HG02610 (cell line): ENCODE results near the gene TMA16.
"Not testable (repeated sequence)": the region's sequence is repeated elsewhere in the genome, so short reads cannot be mapped to it uniquely, and the experiment has no call there.

Experiments
- ATAC-seq: cut with Tn5 transposase; IDR thresholded peaks from one replicate; pipeline ENCODE4 v1.9.1; 2021; ENCODE audit warnings: mild to moderate bottlenecking, moderate library complexity; ENCODE audit not compliant: unreplicated experiment

The TMA16 gene

GRCh38 chr4:163494360-163495241 lies at the start of gene TMA16:
TSS of gene TMA16 (plus strand) at chr4:163494690. CDS start at chr4:163494802, 112 bp downstream.
- peak; percentile 88 for ATAC-seq

- not testable (repeated sequence) for ATAC-seq
Measured at GRCh38 chr4:163447023-163447422, 47.5 kb upstream of the TMA16 start.

GRCh38 chr4:163447481-163447880 lies 47.0 kb upstream of the TMA16 start:
- no peak for ATAC-seq

- no peak for ATAC-seq
Measured at GRCh38 chr4:163448540-163449203, 45.8 kb upstream of the TMA16 start.

- no peak for ATAC-seq
Measured at GRCh38 chr4:163462556-163462955, 31.9 kb upstream of the TMA16 start.

GRCh38 chr4:163467082-163467770 lies 27.3 kb upstream of the TMA16 start:
- ATAC-seq: no peak

GRCh38 chr4:163470391-163470790 lies 24.1 kb upstream of the TMA16 start:
- no peak for ATAC-seq

GRCh38 chr4:163473130-163473529 lies 21.4 kb upstream of the TMA16 start:
- no peak for ATAC-seq

- ATAC-seq: no peak
Measured at GRCh38 chr4:163473576-163473975, 20.9 kb upstream of the TMA16 start, which contains the start of gene TKTL2. TSS of gene TKTL2 (minus strand) at chr4:163473754. CDS start at chr4:163473734, 20 bp downstream.

GRCh38 chr4:163474027-163474426 lies 20.5 kb upstream of the TMA16 start:
- peak; percentile 59 for ATAC-seq

- ATAC-seq: no peak
Measured at GRCh38 chr4:163476761-163477438, 17.6 kb upstream of the TMA16 start.

GRCh38 chr4:163482190-163482589 lies 12.3 kb upstream of the TMA16 start:
- ATAC-seq: peak; percentile 62

GRCh38 chr4:163484906-163485305 lies 9.6 kb upstream of the TMA16 start:
- peak; percentile 45 for ATAC-seq

- no peak for ATAC-seq
Measured at GRCh38 chr4:163485589-163485988, 8.9 kb upstream of the TMA16 start.

GRCh38 chr4:163486321-163486720 lies 8.2 kb upstream of the TMA16 start:
- ATAC-seq: no peak

GRCh38 chr4:163489929-163490328 lies 4.6 kb upstream of the TMA16 start:
- no peak for ATAC-seq

GRCh38 chr4:163492951-163493504 lies 1.5 kb upstream of the TMA16 start:
- ATAC-seq: no peak

- ATAC-seq: no peak
Measured at GRCh38 chr4:163493643-163494359, 689 bp upstream of the TMA16 start.

GRCh38 chr4:163495900-163496299 lies 1.4 kb downstream of the TMA16 start:
- ATAC-seq: peak; percentile 41

GRCh38 chr4:163500586-163500985 lies 6.1 kb downstream of the TMA16 start:
- no peak for ATAC-seq
